GM12891 (cell line): ENCODE results near the gene TCHH.

Source experiments
- DNase-seq: peaks from one replicate; pipeline ENCODE4 v3.0.0; 2011; ENCODE audit warnings: low spot score; ENCODE audit not compliant: insufficient read length
- FAIRE-seq: peaks from 2 replicates; lab custom pipeline; 2011; peaks lifted over from hg19 to GRCh38; lab: Jason Lieb, UNC
- PAX5 ChIP-seq: IDR thresholded peaks from 2 replicates; pipeline ENCODE4 v1.6.1; 2011; ENCODE audit warnings: low read length, moderate library complexity, mild to moderate bottlenecking; ENCODE audit not compliant: insufficient read depth, severe bottlenecking
- POLR2A ChIP-seq: IDR thresholded peaks from 2 replicates; pipeline ENCODE4 v1.6.1; 2011; ENCODE audit warnings: low read depth, low read length, control low read depth
- POLR2AphosphoS5 ChIP-seq: IDR thresholded peaks from 2 replicates; pipeline ENCODE4 v1.6.1; 2011; ENCODE audit warnings: low read depth, low read length, control low read depth
- POU2F2 ChIP-seq: IDR thresholded peaks from 2 replicates; pipeline ENCODE4 v1.6.1; 2011; ENCODE audit warnings: low read depth, mild to moderate bottlenecking, control low read depth, low read length, moderate library complexity
- SPI1 ChIP-seq: IDR thresholded peaks from 2 replicates; pipeline ENCODE4 v1.6.1; 2011; ENCODE audit warnings: low read depth, low read length, control low read depth
- TAF1 ChIP-seq: IDR thresholded peaks from 2 replicates; pipeline ENCODE4 v1.6.1; 2011; ENCODE audit warnings: low read depth, low read length, control low read depth

Gene TCHH

GRCh38 chr1:152071123-152071522 is 44.1 kb downstream of the TCHH start:
- TF ChIP-seq TAF1 (no peak), SPI1 (no peak), POLR2A (no peak), PAX5 (no peak), POLR2AphosphoS5 (no peak), POU2F2 (no peak)
- DNase-seq = no peak
- FAIRE-seq = no peak

GRCh38 chr1:152067929-152068328 is 47.3 kb downstream of the TCHH start:
- FAIRE-seq (no peak), DNase-seq (no peak)
- TF ChIP-seq POLR2AphosphoS5 (no peak), POU2F2 (no peak), POLR2A (no peak)

GRCh38 chr1:152067150-152067549 is 48.1 kb downstream of the TCHH start:
- no peak for DNase-seq
- no peak for FAIRE-seq
- TF ChIP-seq PAX5 (no peak), TAF1 (no peak), POLR2AphosphoS5 (no peak), SPI1 (no peak), POU2F2 (no peak), POLR2A (no peak)

GRCh38 chr1:152061952-152062351 is 53.3 kb downstream of the TCHH start:
- TF ChIP-seq TAF1 (no peak), POU2F2 (no peak), PAX5 (no peak), POLR2A (no peak), POLR2AphosphoS5 (no peak), SPI1 (no peak)
- FAIRE-seq (no peak), DNase-seq (no peak)
